ENCODE data around the gene SUFU. TPM values are rescaled to one million over a fixed set of nuclear protein-coding genes. Genes with fewer than 3 reads are reported as not detected.

The SUFU gene
- total and polyA plus RNA-seq, 2 of the 13 experiments (the other 11 are each of a cell fraction or from before 2014, with no cell fraction given): 2.9 to 5.5 TPM

GRCh38 chr10:102634686-102635085 is 130.9 kb downstream of the SUFU start:
- intact Hi-C loops (cut with micrococcal nuclease; ENCODE audit: unreplicated experiment) (no loop called here), in situ Hi-C loops (cut with HindIII; ENCODE audit: extremely low pct_ligation_motif_present, low pct_unique_long_range_greater_than_20kb) (no loop called here)
- ChIA-PET CTCF (ENCODE audit: low intra/inter-chr PET ratio, low total read pairs) (no interaction called here), POLR2A (no interaction called here)
- Histone ChIP-seq H3K79me2 (ENCODE audit: insufficient read depth, low read length) (no peaks in the 10 kb centered on the region), H4K20me1 (ENCODE audit: insufficient read depth, low read length) (no peaks in the 10 kb centered on the region), H3K27me3 (ENCODE audit: control insufficient read depth in 1 of 2, insufficient read depth in 2 of 2, low read length in 2 of 2) (no peaks in the 10 kb centered on the region), H3K27ac (ENCODE audit: extremely low read length, insufficient read depth, low read length) (no peak overlapping the region), H2AFZ (ENCODE audit: low read length) (no peak overlapping the region), H3K4me3 (replicated peaks in 1 of 3; ENCODE audit: insufficient read depth in 1 of 3, low read depth in 2 of 3, low read length in 3 of 3) (no peak overlapping the region), H3K9ac (ENCODE audit: insufficient read depth, low read depth, low read length) (no peak overlapping the region), H3K4me2 (ENCODE audit: low read depth, low read length) (peak overlapping the region; percentile 21; the same call in 1 of the 2 replicates), H3K4me1 (ENCODE audit: insufficient read depth, low read length) (peaks cover 47% of the 10 kb centered on the region), H3K9me3 (ENCODE audit: low read length) (no peaks in the 10 kb centered on the region), H3K36me3 (replicated peaks in 1 of 2; ENCODE audit: control insufficient read depth in 1 of 2, insufficient read depth in 2 of 2, low read length in 2 of 2) (no peaks in the 10 kb centered on the region; a peak in 1 of 5 replicates)
- TF ChIP-seq, protein P1, sequence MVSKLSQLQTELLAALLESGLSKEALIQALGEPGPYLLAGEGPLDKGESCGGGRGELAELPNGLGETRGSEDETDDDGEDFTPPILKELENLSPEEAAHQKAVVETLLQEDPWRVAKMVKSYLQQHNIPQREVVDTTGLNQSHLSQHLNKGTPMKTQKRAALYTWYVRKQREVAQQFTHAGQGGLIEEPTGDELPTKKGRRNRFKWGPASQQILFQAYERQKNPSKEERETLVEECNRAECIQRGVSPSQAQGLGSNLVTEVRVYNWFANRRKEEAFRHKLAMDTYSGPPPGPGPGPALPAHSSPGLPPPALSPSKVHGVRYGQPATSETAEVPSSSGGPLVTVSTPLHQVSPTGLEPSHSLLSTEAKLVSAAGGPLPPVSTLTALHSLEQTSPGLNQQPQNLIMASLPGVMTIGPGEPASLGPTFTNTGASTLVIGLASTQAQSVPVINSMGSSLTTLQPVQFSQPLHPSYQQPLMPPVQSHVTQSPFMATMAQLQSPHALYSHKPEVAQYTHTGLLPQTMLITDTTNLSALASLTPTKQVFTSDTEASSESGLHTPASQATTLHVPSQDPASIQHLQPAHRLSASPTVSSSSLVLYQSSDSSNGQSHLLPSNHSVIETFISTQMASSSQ (IDR thresholded peaks at IDR 0.05; ENCODE audit: low read depth): no peak
- TF ChIP-seq, protein P1 (CRISPR knock-in tag; IDR thresholded peaks at IDR 0.05; ENCODE audit: borderline replicate concordance): no peak
- TF ChIP-seq HNRNPL (IDR thresholded peaks at IDR 0.05; ENCODE audit: low read depth, low read length) (no peak), KDM2A (CRISPR knock-in tag; IDR thresholded peaks at IDR 0.05; ENCODE audit: borderline replicate concordance, low read depth) (no peak), ZNF598 (CRISPR knock-in tag; IDR thresholded peaks at IDR 0.05; ENCODE audit: borderline replicate concordance) (no peak), ZBTB40 (IDR thresholded peaks at IDR 0.05) (no peak), ZBTB40 (CRISPR knock-in tag; IDR thresholded peaks at IDR 0.05) (no peak), RBM39 (IDR thresholded peaks at IDR 0.05; ENCODE audit: low read depth, low read length, poor library complexity, severe bottlenecking) (no peak)
- DNase-seq (ENCODE audit: low spot score) (no peak), FAIRE-seq (no peak), ATAC-seq (no peak; the same call in 1 of the 3 replicates)
- no TSS peak for BruUV-seq (replicated peaks)
- 43% methylated on average over 4 of the region's 4 CpGs for WGBS (ENCODE audit: low lambda C conversion rate)

Data from HepG2 (cell line).